WTC11 (cell line): ENCODE data around the gene RASGRF2. TPM values are rescaled to one million over a fixed set of nuclear protein-coding genes. Genes with fewer than 3 reads are reported as not detected.

Source experiments
- ATAC-seq: fragments of 200-7000 bp; cut with Tn5 transposase; 2 replicates; pipeline ENCODE4 v1.10.0; 2021; ENCODE audit warnings: mild to moderate bottlenecking, moderate library complexity
- CTCF ChIA-PET: fragments of 300-600 bp; sonication (Branson Sonifier 250); formaldehyde crosslinking; loops from one replicate; lab custom pipeline; 2021; ENCODE audit warnings: antibody characterized with exemption; lab: Charles Lee
- POLR2A ChIA-PET: fragments of 350-600 bp; sonication (Branson Sonifier 250); formaldehyde crosslinking; loops from one replicate; lab custom pipeline; 2021; ENCODE audit warnings: antibody characterized with exemption; lab: Charles Lee
- DNase-seq: peaks from one replicate; pipeline ENCODE4 v3.0.0; 2021; ENCODE audit warnings: low spot score
- H3K27ac Mint-ChIP-seq: 2 replicates; pipeline ENCODE4 v1.8.0; 2021; ENCODE audit warnings: mixed read lengths
- H3K27me3 Mint-ChIP-seq: 2 replicates; pipeline ENCODE4 v1.8.0; 2021; ENCODE audit warnings: low read depth, mild to moderate bottlenecking, moderate library complexity, mixed read lengths
- H3K36me3 Mint-ChIP-seq: 2 replicates; pipeline ENCODE4 v1.8.0; 2021; ENCODE audit warnings: mixed read lengths
- H3K4me1 Mint-ChIP-seq: 2 replicates; pipeline ENCODE4 v1.8.0; 2022; ENCODE audit warnings: mixed read lengths
- H3K4me3 Mint-ChIP-seq: 2 replicates; pipeline ENCODE4 v1.8.0; 2021; ENCODE audit warnings: mild to moderate bottlenecking, moderate library complexity, mixed read lengths
- H3K9me3 Mint-ChIP-seq: 2 replicates; pipeline ENCODE4 v1.8.0; 2021; ENCODE audit warnings: mixed read lengths
- CBFB ChIP-seq: sonication (generic); formaldehyde crosslinking; IDR thresholded peaks from 2 replicates; pipeline ENCODE4 v1.8.1; 2022; ENCODE audit warnings: mild to moderate bottlenecking, low read depth, missing genetic modification reagents
- ERG ChIP-seq: fragments of 250-450 bp; sonication (Bioruptor Pico); IDR thresholded peaks from 2 replicates; pipeline ENCODE4 v1.8.0; 2021; ENCODE audit warnings: mild to moderate bottlenecking
- ESRRA ChIP-seq: sonication (generic); formaldehyde crosslinking; IDR thresholded peaks from 2 replicates; pipeline ENCODE4 v1.8.1; 2022; ENCODE audit warnings: mild to moderate bottlenecking, missing genetic modification reagents, borderline replicate concordance
- ETV6 ChIP-seq: sonication (generic); formaldehyde crosslinking; IDR thresholded peaks from 2 replicates; pipeline ENCODE4 v1.8.1; 2022; ENCODE audit warnings: mild to moderate bottlenecking, missing genetic modification reagents
- IRF2 ChIP-seq: sonication (generic); formaldehyde crosslinking; IDR thresholded peaks from 2 replicates; pipeline ENCODE4 v1.8.0; 2022; ENCODE audit warnings: low read depth, missing genetic modification reagents, borderline replicate concordance
- SOX15 ChIP-seq: fragments of 250-450 bp; sonication (Bioruptor Pico); IDR thresholded peaks from 2 replicates; pipeline ENCODE4 v1.9.0; 2021; ENCODE audit warnings: mild to moderate bottlenecking
- TCF7 ChIP-seq: sonication (generic); formaldehyde crosslinking; IDR thresholded peaks from 2 replicates; pipeline ENCODE4 v1.8.0; 2022; ENCODE audit warnings: mild to moderate bottlenecking, low read depth, missing genetic modification reagents, moderate library complexity
- TEAD4 ChIP-seq: sonication (generic); formaldehyde crosslinking; IDR thresholded peaks from 2 replicates; pipeline ENCODE4 v1.8.0; 2022; ENCODE audit warnings: mild to moderate bottlenecking, missing genetic modification reagents
- TP53 ChIP-seq: sonication (generic); formaldehyde crosslinking; IDR thresholded peaks from 2 replicates; pipeline ENCODE4 v1.8.1; 2023; ENCODE audit warnings: mild to moderate bottlenecking, missing genetic modification reagents
- ZBTB43 ChIP-seq: sonication (generic); formaldehyde crosslinking; IDR thresholded peaks from 2 replicates; pipeline ENCODE4 v1.8.1; 2023; ENCODE audit warnings: mild to moderate bottlenecking, missing genetic modification reagents
- ZSCAN18 ChIP-seq: fragments of 250-450 bp; sonication (Bioruptor Pico); IDR thresholded peaks from 2 replicates; pipeline ENCODE4 v2.1.2; 2022; ENCODE audit warnings: mild to moderate bottlenecking, moderate library complexity
- total RNA-seq: library from RNA; stranded (reverse); gene quantifications from 3 replicates; pipeline ENCODE4 v1.2.3, GENCODE V29; 2021
- TF ChIP-seq, protein P1 (sequence below): sonication (generic); formaldehyde crosslinking; IDR thresholded peaks from 2 replicates; pipeline ENCODE4 v1.8.1; 2022; ENCODE audit warnings: low read depth, mild to moderate bottlenecking, moderate library complexity, missing genetic modification reagents, borderline replicate concordance
- TF ChIP-seq, protein P2 (sequence below): fragments of 200-600 bp; IDR thresholded peaks from 2 replicates; pipeline ENCODE4 v1.8.0; 2022; ENCODE audit warnings: antibody characterized with exemption
- TF ChIP-seq, protein P3 (sequence below): sonication (generic); formaldehyde crosslinking; IDR thresholded peaks from 2 replicates; pipeline ENCODE4 v1.8.1; 2022; ENCODE audit warnings: mild to moderate bottlenecking, moderate library complexity, missing genetic modification reagents
- TF ChIP-seq, protein P4 (sequence below): sonication (generic); formaldehyde crosslinking; conservative IDR thresholded peaks from 2 replicates; pipeline ENCODE4 v1.8.1; 2023; ENCODE audit warnings: mild to moderate bottlenecking, low read depth, missing genetic modification reagents, moderate library complexity
- TF ChIP-seq, protein P5 (sequence below): fragments of 250-450 bp; sonication (Bioruptor Pico); conservative IDR thresholded peaks from 2 replicates; pipeline ENCODE4 v1.9.0; 2021; ENCODE audit warnings: mild to moderate bottlenecking

RASGRF2 gene
- total RNA-seq, 1 experiment from 2014 or later, result 17.6 TPM

DNA sequence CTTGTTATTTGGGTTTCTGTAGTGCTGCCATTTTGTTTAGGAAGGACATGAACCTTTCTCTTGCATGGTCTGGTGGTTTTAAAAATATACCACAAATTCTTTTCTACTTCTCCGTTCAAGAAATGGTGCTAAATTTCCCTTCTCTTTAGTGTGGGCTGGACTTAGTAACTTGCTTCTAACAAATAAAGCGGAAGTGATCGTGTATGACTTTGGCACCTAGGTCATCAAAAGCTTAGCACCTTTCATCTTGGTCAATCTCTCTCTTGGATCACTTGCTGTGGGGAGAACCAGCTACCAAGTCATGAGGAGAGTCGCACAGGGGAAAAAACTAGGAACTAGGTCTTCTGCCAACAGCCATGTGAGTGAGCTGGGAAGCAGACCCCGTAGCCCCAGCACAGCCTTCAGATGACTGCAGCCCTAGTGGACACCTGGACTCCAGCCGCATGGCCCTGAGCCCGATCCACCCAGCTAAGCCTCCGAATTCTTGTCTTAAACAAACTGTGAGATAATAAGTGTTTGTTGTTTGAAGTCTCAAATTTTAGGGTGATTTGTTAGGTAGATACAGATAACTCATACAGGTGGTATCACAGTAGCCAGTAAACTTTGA is 185.3 kb downstream of the RASGRF2 start:
- CTCF ChIA-PET, result interaction anchor here (1.3 kb wide), 1 partner anchor 37 kb away, joined by 4 read pairs; no protein-coding TSS in a partner anchor
- Mint-ChIP-seq H3K4me3 (no peak overlapping the region), H3K27me3 (no peaks in the 10 kb centered on the region), H3K27ac (no peak overlapping the region), H3K9me3 (no peaks in the 10 kb centered on the region), H3K36me3 (no peaks in the 10 kb centered on the region), H3K4me1 (peaks cover 8% of the 10 kb centered on the region)
- TF ChIP-seq, protein P1, sequence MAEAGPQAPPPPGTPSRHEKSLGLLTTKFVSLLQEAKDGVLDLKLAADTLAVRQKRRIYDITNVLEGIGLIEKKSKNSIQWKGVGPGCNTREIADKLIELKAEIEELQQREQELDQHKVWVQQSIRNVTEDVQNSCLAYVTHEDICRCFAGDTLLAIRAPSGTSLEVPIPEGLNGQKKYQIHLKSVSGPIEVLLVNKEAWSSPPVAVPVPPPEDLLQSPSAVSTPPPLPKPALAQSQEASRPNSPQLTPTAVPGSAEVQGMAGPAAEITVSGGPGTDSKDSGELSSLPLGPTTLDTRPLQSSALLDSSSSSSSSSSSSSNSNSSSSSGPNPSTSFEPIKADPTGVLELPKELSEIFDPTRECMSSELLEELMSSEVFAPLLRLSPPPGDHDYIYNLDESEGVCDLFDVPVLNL, result no peak
- TF ChIP-seq, protein P2, sequence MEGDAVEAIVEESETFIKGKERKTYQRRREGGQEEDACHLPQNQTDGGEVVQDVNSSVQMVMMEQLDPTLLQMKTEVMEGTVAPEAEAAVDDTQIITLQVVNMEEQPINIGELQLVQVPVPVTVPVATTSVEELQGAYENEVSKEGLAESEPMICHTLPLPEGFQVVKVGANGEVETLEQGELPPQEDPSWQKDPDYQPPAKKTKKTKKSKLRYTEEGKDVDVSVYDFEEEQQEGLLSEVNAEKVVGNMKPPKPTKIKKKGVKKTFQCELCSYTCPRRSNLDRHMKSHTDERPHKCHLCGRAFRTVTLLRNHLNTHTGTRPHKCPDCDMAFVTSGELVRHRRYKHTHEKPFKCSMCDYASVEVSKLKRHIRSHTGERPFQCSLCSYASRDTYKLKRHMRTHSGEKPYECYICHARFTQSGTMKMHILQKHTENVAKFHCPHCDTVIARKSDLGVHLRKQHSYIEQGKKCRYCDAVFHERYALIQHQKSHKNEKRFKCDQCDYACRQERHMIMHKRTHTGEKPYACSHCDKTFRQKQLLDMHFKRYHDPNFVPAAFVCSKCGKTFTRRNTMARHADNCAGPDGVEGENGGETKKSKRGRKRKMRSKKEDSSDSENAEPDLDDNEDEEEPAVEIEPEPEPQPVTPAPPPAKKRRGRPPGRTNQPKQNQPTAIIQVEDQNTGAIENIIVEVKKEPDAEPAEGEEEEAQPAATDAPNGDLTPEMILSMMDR, result no peak
- TF ChIP-seq, protein P3, sequence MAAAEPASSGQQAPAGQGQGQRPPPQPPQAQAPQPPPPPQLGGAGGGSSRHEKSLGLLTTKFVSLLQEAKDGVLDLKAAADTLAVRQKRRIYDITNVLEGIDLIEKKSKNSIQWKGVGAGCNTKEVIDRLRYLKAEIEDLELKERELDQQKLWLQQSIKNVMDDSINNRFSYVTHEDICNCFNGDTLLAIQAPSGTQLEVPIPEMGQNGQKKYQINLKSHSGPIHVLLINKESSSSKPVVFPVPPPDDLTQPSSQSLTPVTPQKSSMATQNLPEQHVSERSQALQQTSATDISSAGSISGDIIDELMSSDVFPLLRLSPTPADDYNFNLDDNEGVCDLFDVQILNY (CRISPR knock-in tag), result no peak
- TF ChIP-seq ERG (CRISPR knock-in tag), result no peak
- POLR2A ChIA-PET, result interaction anchor here (0.6 kb wide), 1 partner anchor 29 kb away, joined by 3 read pairs; no protein-coding TSS in a partner anchor
- ATAC-seq (no peak), DNase-seq (no peak)

DNA sequence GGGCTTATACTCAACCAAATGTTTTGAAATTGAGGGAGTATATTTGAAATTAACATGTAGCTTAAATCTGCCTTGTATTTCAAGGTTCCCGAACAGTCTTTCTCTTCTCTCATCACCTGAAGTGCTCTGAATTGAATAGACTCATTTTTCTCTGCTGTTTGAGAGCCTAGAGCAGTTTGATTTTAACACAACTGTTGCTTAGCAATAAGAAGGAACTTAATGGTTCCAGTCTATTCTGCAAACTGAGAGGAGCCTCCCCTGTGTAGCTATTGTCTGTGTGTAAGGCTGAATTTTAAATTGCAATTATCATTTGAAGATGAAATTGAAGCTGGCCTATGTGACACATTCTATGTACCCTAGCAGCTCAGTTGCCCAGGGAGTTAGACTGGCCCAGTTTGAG is 185.9 kb downstream of the RASGRF2 start:
- Mint-ChIP-seq H3K27ac (no peak overlapping the region), H3K4me1 (peaks cover 8% of the 10 kb centered on the region), H3K27me3 (no peaks in the 10 kb centered on the region), H3K4me3 (no peak overlapping the region), H3K36me3 (no peaks in the 10 kb centered on the region), H3K9me3 (no peaks in the 10 kb centered on the region)
- DNase-seq (no peak), ATAC-seq (no peak)
- ChIA-PET POLR2A (interaction anchor here (0.6 kb wide), 1 partner anchor 30 kb away, joined by 3 read pairs; no protein-coding TSS in a partner anchor), CTCF (interaction anchor here (1.3 kb wide), 1 partner anchor 38 kb away, joined by 4 read pairs; no protein-coding TSS in a partner anchor)
- TF ChIP-seq, protein P4, sequence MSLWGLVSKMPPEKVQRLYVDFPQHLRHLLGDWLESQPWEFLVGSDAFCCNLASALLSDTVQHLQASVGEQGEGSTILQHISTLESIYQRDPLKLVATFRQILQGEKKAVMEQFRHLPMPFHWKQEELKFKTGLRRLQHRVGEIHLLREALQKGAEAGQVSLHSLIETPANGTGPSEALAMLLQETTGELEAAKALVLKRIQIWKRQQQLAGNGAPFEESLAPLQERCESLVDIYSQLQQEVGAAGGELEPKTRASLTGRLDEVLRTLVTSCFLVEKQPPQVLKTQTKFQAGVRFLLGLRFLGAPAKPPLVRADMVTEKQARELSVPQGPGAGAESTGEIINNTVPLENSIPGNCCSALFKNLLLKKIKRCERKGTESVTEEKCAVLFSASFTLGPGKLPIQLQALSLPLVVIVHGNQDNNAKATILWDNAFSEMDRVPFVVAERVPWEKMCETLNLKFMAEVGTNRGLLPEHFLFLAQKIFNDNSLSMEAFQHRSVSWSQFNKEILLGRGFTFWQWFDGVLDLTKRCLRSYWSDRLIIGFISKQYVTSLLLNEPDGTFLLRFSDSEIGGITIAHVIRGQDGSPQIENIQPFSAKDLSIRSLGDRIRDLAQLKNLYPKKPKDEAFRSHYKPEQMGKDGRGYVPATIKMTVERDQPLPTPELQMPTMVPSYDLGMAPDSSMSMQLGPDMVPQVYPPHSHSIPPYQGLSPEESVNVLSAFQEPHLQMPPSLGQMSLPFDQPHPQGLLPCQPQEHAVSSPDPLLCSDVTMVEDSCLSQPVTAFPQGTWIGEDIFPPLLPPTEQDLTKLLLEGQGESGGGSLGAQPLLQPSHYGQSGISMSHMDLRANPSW (CRISPR knock-in tag), result no peak
- TF ChIP-seq ETV6 (CRISPR knock-in tag) (no peak), TCF7 (no peak), SOX15 (CRISPR knock-in tag) (no peak), IRF2 (CRISPR knock-in tag) (no peak), ZSCAN18 (no peak), ERG (CRISPR knock-in tag) (no peak), CBFB (CRISPR knock-in tag) (no peak), ESRRA (CRISPR knock-in tag) (no peak), TP53 (CRISPR knock-in tag) (no peak), TEAD4 (CRISPR knock-in tag) (no peak), ZBTB43 (no peak)
- TF ChIP-seq, protein P5, sequence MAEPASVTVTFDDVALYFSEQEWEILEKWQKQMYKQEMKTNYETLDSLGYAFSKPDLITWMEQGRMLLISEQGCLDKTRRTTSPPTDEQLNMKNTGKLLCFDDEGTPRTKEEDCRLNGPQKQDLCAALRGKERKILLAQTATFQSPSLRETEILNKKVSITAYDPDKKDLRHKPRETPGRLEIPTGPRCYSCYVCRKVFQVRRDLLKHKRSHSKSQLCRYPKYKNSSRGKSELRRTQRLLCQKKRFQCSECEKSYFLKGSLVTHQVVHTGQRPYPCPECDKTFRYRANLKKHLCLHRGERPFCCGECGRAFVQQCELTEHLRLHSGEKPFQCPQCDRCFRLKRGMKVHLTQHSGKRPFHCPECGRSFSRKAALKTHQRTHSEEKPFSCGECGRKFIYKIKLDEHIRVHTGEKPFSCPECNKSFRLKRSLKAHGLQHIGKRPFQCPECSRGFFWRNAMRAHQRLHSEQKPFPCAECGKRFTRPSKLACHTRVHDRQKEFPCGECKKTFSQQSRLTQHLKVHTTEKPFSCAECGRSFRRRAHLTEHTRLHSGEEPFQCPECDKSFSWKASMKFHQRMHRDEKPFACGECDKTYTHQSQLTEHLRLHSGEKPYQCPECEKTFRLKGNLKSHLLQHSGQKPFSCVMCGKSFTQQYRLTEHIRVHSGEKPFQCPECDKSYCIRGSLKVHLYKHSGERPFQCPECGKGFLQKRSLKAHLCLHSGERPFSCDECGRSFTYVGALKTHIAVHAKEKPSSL, result no peak
